WTC11 (cell line): ENCODE results near the gene ADCY2. TPM values are rescaled to one million over a fixed set of nuclear protein-coding genes. Genes with fewer than 3 reads are reported as not detected.

Experiments used
- ATAC-seq: fragments of 200-7000 bp; cut with Tn5 transposase; 2 replicates; pipeline ENCODE4 v1.10.0; 2021; ENCODE audit warnings: mild to moderate bottlenecking, moderate library complexity
- CTCF ChIA-PET: fragments of 300-600 bp; sonication (Branson Sonifier 250); formaldehyde crosslinking; loops from one replicate; lab custom pipeline; 2021; ENCODE audit warnings: antibody characterized with exemption; lab: Charles Lee
- POLR2A ChIA-PET: fragments of 350-600 bp; sonication (Branson Sonifier 250); formaldehyde crosslinking; loops from one replicate; lab custom pipeline; 2021; ENCODE audit warnings: antibody characterized with exemption; lab: Charles Lee
- DNase-seq: peaks from one replicate; pipeline ENCODE4 v3.0.0; 2021; ENCODE audit warnings: low spot score
- H3K27ac Mint-ChIP-seq: 2 replicates; pipeline ENCODE4 v1.8.0; 2021; ENCODE audit warnings: mixed read lengths
- H3K27me3 Mint-ChIP-seq: 2 replicates; pipeline ENCODE4 v1.8.0; 2021; ENCODE audit warnings: low read depth, mild to moderate bottlenecking, moderate library complexity, mixed read lengths
- H3K36me3 Mint-ChIP-seq: 2 replicates; pipeline ENCODE4 v1.8.0; 2021; ENCODE audit warnings: mixed read lengths
- H3K4me1 Mint-ChIP-seq: 2 replicates; pipeline ENCODE4 v1.8.0; 2022; ENCODE audit warnings: mixed read lengths
- H3K4me3 Mint-ChIP-seq: 2 replicates; pipeline ENCODE4 v1.8.0; 2021; ENCODE audit warnings: mild to moderate bottlenecking, moderate library complexity, mixed read lengths
- H3K9me3 Mint-ChIP-seq: 2 replicates; pipeline ENCODE4 v1.8.0; 2021; ENCODE audit warnings: mixed read lengths
- AFF4 ChIP-seq: sonication (generic); formaldehyde crosslinking; IDR thresholded peaks from 2 replicates; pipeline ENCODE4 v1.8.1; 2023; ENCODE audit warnings: mild to moderate bottlenecking, missing genetic modification reagents, borderline replicate concordance
- AR ChIP-seq: fragments of 250-450 bp; sonication (Bioruptor Pico); IDR thresholded peaks from 2 replicates; pipeline ENCODE4 v1.9.0; 2021; ENCODE audit warnings: mild to moderate bottlenecking
- E2F4 ChIP-seq: sonication (generic); formaldehyde crosslinking; IDR thresholded peaks from 2 replicates; pipeline ENCODE4 v1.8.1; 2022; ENCODE audit warnings: low read depth, mild to moderate bottlenecking, moderate library complexity, missing genetic modification reagents, borderline replicate concordance
- ELF4 ChIP-seq: sonication (generic); formaldehyde crosslinking; IDR thresholded peaks from 2 replicates; pipeline ENCODE4 v1.8.1; 2022; ENCODE audit warnings: low read depth, mild to moderate bottlenecking, moderate library complexity, missing genetic modification reagents
- FOXK1 ChIP-seq: sonication (generic); formaldehyde crosslinking; IDR thresholded peaks from 2 replicates; pipeline ENCODE4 v1.8.0; 2022; ENCODE audit warnings: mild to moderate bottlenecking, moderate library complexity, missing genetic modification reagents
- IRF1 ChIP-seq: sonication (generic); formaldehyde crosslinking; IDR thresholded peaks from 2 replicates; pipeline ENCODE4 v1.8.0; 2023; ENCODE audit warnings: missing genetic modification reagents
- JAZF1 ChIP-seq: fragments of 250-450 bp; sonication (Bioruptor Pico); IDR thresholded peaks from 2 replicates; pipeline ENCODE4 v1.9.0; 2021; ENCODE audit warnings: moderate library complexity, mild to moderate bottlenecking, inconsistent platforms
- MAX ChIP-seq: sonication (generic); formaldehyde crosslinking; IDR thresholded peaks from 2 replicates; pipeline ENCODE4 v1.8.0; 2022; ENCODE audit warnings: mild to moderate bottlenecking, missing genetic modification reagents
- MYBL2 ChIP-seq: sonication (generic); formaldehyde crosslinking; IDR thresholded peaks from 2 replicates; pipeline ENCODE4 v1.8.1; 2023; ENCODE audit warnings: mild to moderate bottlenecking, moderate library complexity, missing genetic modification reagents
- PREB ChIP-seq: sonication (generic); formaldehyde crosslinking; IDR thresholded peaks from 2 replicates; pipeline ENCODE4 v1.8.1; 2022; ENCODE audit warnings: mild to moderate bottlenecking, missing genetic modification reagents, moderate library complexity, borderline replicate concordance
- ZNF121 ChIP-seq: sonication (generic); formaldehyde crosslinking; IDR thresholded peaks from 2 replicates; pipeline ENCODE4 v1.8.0; 2023; ENCODE audit warnings: missing genetic modification reagents
- ZNF232 ChIP-seq: sonication (generic); formaldehyde crosslinking; IDR thresholded peaks from 2 replicates; pipeline ENCODE4 v1.8.0; 2022; ENCODE audit warnings: mild to moderate bottlenecking, missing genetic modification reagents
- ZNF423 ChIP-seq: fragments of 250-450 bp; sonication (Bioruptor Pico); IDR thresholded peaks from 2 replicates; pipeline ENCODE4 v2.1.2; 2022; ENCODE audit warnings: mild to moderate bottlenecking, moderate library complexity
- ZNF425 ChIP-seq: fragments of 250-450 bp; sonication (Bioruptor Pico); conservative IDR thresholded peaks from 2 replicates; pipeline ENCODE4 v1.9.0; 2021; ENCODE audit warnings: mild to moderate bottlenecking
- ZNF532 ChIP-seq: fragments of 250-450 bp; sonication (Bioruptor Pico); IDR thresholded peaks from 2 replicates; pipeline ENCODE4 v1.9.0; 2021; ENCODE audit warnings: mild to moderate bottlenecking, borderline replicate concordance
- total RNA-seq: library from RNA; stranded (reverse); gene quantifications from 3 replicates; pipeline ENCODE4 v1.2.3, GENCODE V29; 2021

ADCY2 gene
- total RNA-seq, 1 experiment from 2014 or later = 142 TPM

GRCh38 chr5:7415587-7416535 is 19.9 kb downstream of the ADCY2 start:
- DNase-seq (no peak), ATAC-seq (no peak)
- ChIA-PET CTCF (no interaction called here), POLR2A (no interaction called here)
- Mint-ChIP-seq H3K27me3 (no peaks in the 10 kb centered on the region), H3K36me3 (peaks cover 52% of the 10 kb centered on the region), H3K27ac (peak overlapping the region; percentile 85), H3K9me3 (no peaks in the 10 kb centered on the region), H3K4me1 (peaks cover 75% of the 10 kb centered on the region), H3K4me3 (no peak overlapping the region)
- no peak for TF ChIP-seq AFF4 (CRISPR knock-in tag)
- no peak for TF ChIP-seq ZNF425 (CRISPR knock-in tag)
- no peak for TF ChIP-seq IRF1 (CRISPR knock-in tag)
- TF ChIP-seq ZNF532 (CRISPR knock-in tag) = no peak
- no peak for TF ChIP-seq ZNF232 (CRISPR knock-in tag)
- no peak for TF ChIP-seq FOXK1
- no peak for TF ChIP-seq PREB (CRISPR knock-in tag)
- no peak for TF ChIP-seq E2F4
- TF ChIP-seq ELF4 (CRISPR knock-in tag) = no peak
- TF ChIP-seq JAZF1 (CRISPR knock-in tag) = no peak
- no peak for TF ChIP-seq AR (CRISPR knock-in tag)
- no peak for TF ChIP-seq ZNF423 (CRISPR knock-in tag)
- no peak for TF ChIP-seq MYBL2
- TF ChIP-seq ZNF121 (CRISPR knock-in tag) = no peak
- no peak for TF ChIP-seq MAX (CRISPR knock-in tag)
